Neuronal stem cell (in vitro differentiated cells): Measurements from ENCODE around the gene MAPK8.

Experiments used
- DNase-seq: peaks from one replicate; pipeline ENCODE4 v3.0.0-alpha.2; 2013; ENCODE audit warnings: low spot score
- H2AFZ ChIP-seq: one replicate; pipeline ENCODE4 v1.6.1; 2013; ENCODE audit warnings: mild to moderate bottlenecking, low read length, inconsistent platforms
- H2AK5ac ChIP-seq: 2 replicates; pipeline ENCODE4 v1.6.1; 2013; ENCODE audit warnings: low read depth, mild to moderate bottlenecking, inconsistent platforms, low read length, moderate library complexity, mixed read lengths
- H2BK120ac ChIP-seq: 2 replicates; pipeline ENCODE4 v1.6.1; 2013; ENCODE audit warnings: low read depth, mild to moderate bottlenecking, inconsistent platforms, low read length, moderate library complexity, mixed read lengths
- H2BK12ac ChIP-seq: one replicate; pipeline ENCODE4 v1.6.1; 2013; ENCODE audit warnings: low read length, inconsistent platforms
- H2BK15ac ChIP-seq: 2 replicates; pipeline ENCODE4 v1.6.1; 2013; ENCODE audit warnings: mild to moderate bottlenecking, low read length, inconsistent platforms, mixed read lengths
- H2BK5ac ChIP-seq: one replicate; pipeline ENCODE4 v1.6.1; 2013; ENCODE audit warnings: inconsistent platforms, mild to moderate bottlenecking, low read length, moderate library complexity
- H3K14ac ChIP-seq: one replicate; pipeline ENCODE4 v1.6.1; 2013; ENCODE audit warnings: low read length, inconsistent platforms
- H3K18ac ChIP-seq: 2 replicates; pipeline ENCODE4 v1.6.1; 2013; ENCODE audit warnings: low read length, inconsistent platforms
- H3K23ac ChIP-seq: 2 replicates; pipeline ENCODE4 v1.6.1; 2013; ENCODE audit warnings: low read depth, mild to moderate bottlenecking, mixed read lengths, low read length, inconsistent platforms; ENCODE audit not compliant: poor library complexity
- H3K27ac ChIP-seq: replicated peaks from 3 replicates; pipeline ENCODE4 v1.5.1; 2013; ENCODE audit warnings: low read length, inconsistent platforms
- H3K27me3 ChIP-seq, 3 experiments: 2 replicates each; pipeline ENCODE4 v1.6.1; 2013; ENCODE audit warnings: low read length in 3 of 3, mild to moderate bottlenecking in 2 of 3, inconsistent platforms in 1 of 3, low read depth in 1 of 3, mixed read lengths in 1 of 3, moderate library complexity in 1 of 3; ENCODE audit not compliant: control insufficient read depth in 3 of 3, insufficient read depth in 3 of 3
- H3K36me3 ChIP-seq, 2 donors: replicated peaks in 1 of 2; 2 replicates each; pipeline ENCODE4 v1.6.1; 2013; ENCODE audit warnings: low read length in 2 of 2; ENCODE audit not compliant: control insufficient read depth in 2 of 2, insufficient read depth in 2 of 2
- H3K4ac ChIP-seq: 2 replicates; pipeline ENCODE4 v1.6.1; 2013; ENCODE audit warnings: inconsistent platforms, mild to moderate bottlenecking, low read length, moderate library complexity
- H3K4me1 ChIP-seq, 2 donors: 1 replicate in 1 of 2; 2 replicates in 1 of 2; pipeline ENCODE4 v1.6.1; 2013; ENCODE audit warnings: low read length in 2 of 2, low read depth in 1 of 2; ENCODE audit not compliant: control insufficient read depth in 2 of 2, insufficient read depth in 1 of 2
- H3K4me2 ChIP-seq: one replicate; pipeline ENCODE4 v1.6.1; 2013; ENCODE audit warnings: mild to moderate bottlenecking, low read length, inconsistent platforms; ENCODE audit not compliant: insufficient read depth, poor library complexity, severe bottlenecking
- H3K4me3 ChIP-seq, 2 donors: 2 replicates each; pipeline ENCODE4 v1.5.1; 2013; ENCODE audit warnings: low read length in 2 of 2, mild to moderate bottlenecking in 2 of 2, inconsistent platforms in 1 of 2, moderate library complexity in 1 of 2
- H3K79me1 ChIP-seq: one replicate; pipeline ENCODE4 v1.6.1; 2013; ENCODE audit warnings: low read depth, mild to moderate bottlenecking, inconsistent platforms, low read length, moderate library complexity
- H3K9ac ChIP-seq: one replicate; pipeline ENCODE4 v1.6.1; 2013; ENCODE audit warnings: mild to moderate bottlenecking, low read depth, low read length, inconsistent platforms; ENCODE audit not compliant: poor library complexity
- H3K9me3 ChIP-seq, 2 donors: replicated peaks in 1 of 2; 2 replicates each; pipeline versions ENCODE3 to v1.6.1; 2013; ENCODE audit warnings: low read length in 2 of 2, mild to moderate bottlenecking in 2 of 2, inconsistent platforms in 1 of 2, low read depth in 1 of 2, mixed read lengths in 1 of 2, moderate library complexity in 1 of 2; ENCODE audit not compliant: control insufficient read depth in 2 of 2, insufficient read depth in 1 of 2
- H4K8ac ChIP-seq: one replicate; pipeline ENCODE4 v1.6.1; 2013; ENCODE audit warnings: low read depth, mild to moderate bottlenecking, inconsistent platforms, low read length, moderate library complexity
- H4K91ac ChIP-seq: one replicate; pipeline ENCODE4 v1.6.1; 2013; ENCODE audit warnings: low read length, low read depth, mild to moderate bottlenecking, inconsistent platforms; ENCODE audit not compliant: poor library complexity
- WGBS, 2 donors: extraction: QIAGEN DNeasy Blood & Tissue Kit; methylation state at CpG; one replicate each; pipeline ENCODE4 v1.1.7; 2013; ENCODE audit warnings: missing lambda C conversion rate in 2 of 2, mixed read lengths in 1 of 2; ENCODE audit not compliant: insufficient read length in 2 of 2, insufficient replicate concordance in 1 of 2; ENCODE audit errors: extremely low coverage in 2 of 2; 5-methylcytosine and 5-hydroxymethylcytosine counted together

The MAPK8 gene

GRCh38 chr10:48271047-48271730 is 35.3 kb upstream of the MAPK8 start:
- Histone ChIP-seq H4K8ac (no peak overlapping the region), H3K4me2 (no peak overlapping the region), H3K27me3 (peaks cover 0 to 6% (median 0%) of the 10 kb centered on the region in 3 experiments), H2AFZ (no peak overlapping the region), H3K4me3 (no peak overlapping the region), H2BK12ac (no peak overlapping the region), H3K18ac (no peak overlapping the region), H3K14ac (no peak overlapping the region), H3K79me1 (no peaks in the 10 kb centered on the region), H2AK5ac (no peak overlapping the region), H3K4me1 (peaks cover 2 to 8% of the 10 kb centered on the region in 2 donors), H3K4ac (no peak overlapping the region), H3K36me3 (no peaks in the 10 kb centered on the region), H2BK15ac (no peak overlapping the region), H3K23ac (no peak overlapping the region), H4K91ac (no peak overlapping the region), H2BK5ac (no peak overlapping the region), H2BK120ac (no peak overlapping the region), H3K9me3 (no peaks in the 10 kb centered on the region), H3K27ac (no peak overlapping the region), H3K9ac (no peak overlapping the region)
- no CpG with 5 or more reads among the region's 5 CpGs for WGBS, 2 donors
- no peak for DNase-seq

GRCh38 chr10:48272682-48273081 is 33.8 kb upstream of the MAPK8 start:
- Histone ChIP-seq H2BK15ac (no peak overlapping the region), H3K27ac (no peak overlapping the region), H3K4me3 (no peak overlapping the region), H4K8ac (no peak overlapping the region), H3K14ac (no peak overlapping the region), H4K91ac (no peak overlapping the region), H2BK5ac (no peak overlapping the region), H3K23ac (no peak overlapping the region), H3K9me3 (no peaks in the 10 kb centered on the region), H2AK5ac (no peak overlapping the region), H3K36me3 (no peaks in the 10 kb centered on the region), H2BK12ac (no peak overlapping the region), H3K4ac (no peak overlapping the region), H3K79me1 (no peaks in the 10 kb centered on the region), H3K4me1 (peaks cover 2 to 8% of the 10 kb centered on the region in 2 donors), H3K27me3 (peaks cover 0 to 6% (median 0%) of the 10 kb centered on the region in 3 experiments), H2BK120ac (no peak overlapping the region), H2AFZ (no peak overlapping the region), H3K9ac (no peak overlapping the region), H3K4me2 (no peak overlapping the region), H3K18ac (no peak overlapping the region)
- no peak for DNase-seq
- WGBS, 2 donors, result no CpG with 5 or more reads among the region's 2 CpGs

GRCh38 chr10:48273741-48274140 is 32.7 kb upstream of the MAPK8 start:
- no peak for DNase-seq

GRCh38 chr10:48274636-48275035 is 31.8 kb upstream of the MAPK8 start, which contains the start of gene FRMPD2:
TSS of gene FRMPD2 (minus strand) at chr10:48274696. CDS start at chr10:48274567, 129 bp downstream.
- no peak within 1 kb of the TSS for H3K23ac ChIP-seq
- no peak within 1 kb of the TSS for H2BK5ac ChIP-seq
- no peaks in the 10 kb centered on the region for H3K9me3 ChIP-seq
- peaks cover 0 to 6% (median 0%) of the 10 kb centered on the region in 3 experiments for H3K27me3 ChIP-seq
- H3K18ac ChIP-seq, result peak within 1 kb of the TSS; percentile 32
- no peak within 1 kb of the TSS for H3K4me2 ChIP-seq
- no peak within 1 kb of the TSS for H2BK12ac ChIP-seq
- H2BK15ac ChIP-seq, result no peak within 1 kb of the TSS
- H3K14ac ChIP-seq, result no peak within 1 kb of the TSS
- peak within 1 kb of the TSS; percentile 77 for H2AFZ ChIP-seq
- no peak within 1 kb of the TSS for H4K8ac ChIP-seq
- H4K91ac ChIP-seq, result no peak within 1 kb of the TSS
- no peak within 1 kb of the TSS for H3K9ac ChIP-seq
- no peak within 1 kb of the TSS for H3K4ac ChIP-seq
- peak; percentile 44 for DNase-seq
- H3K79me1 ChIP-seq, result no peaks in the 10 kb centered on the region
- peak within 1 kb of the TSS; percentile 44 for H3K27ac ChIP-seq
- peaks cover 2 to 8% of the 10 kb centered on the region in 2 donors for H3K4me1 ChIP-seq
- no peaks in the 10 kb centered on the region for H3K36me3 ChIP-seq
- no CpG with 5 or more reads among the region's 8 CpGs for WGBS, 2 donors
- no peak within 1 kb of the TSS for H2BK120ac ChIP-seq
- no peak within 1 kb of the TSS for H2AK5ac ChIP-seq
- no peak within 1 kb of the TSS for H3K4me3 ChIP-seq

More at GRCh38 chr10:48273741-48274140, 32.7 kb upstream of the MAPK8 start:
- no CpG with 5 or more reads among the region's 2 CpGs for WGBS, 2 donors
- no peaks in the 10 kb centered on the region for H3K9me3 ChIP-seq
- H4K8ac ChIP-seq, result no peak overlapping the region
- H3K36me3 ChIP-seq, result no peaks in the 10 kb centered on the region
- no peak overlapping the region for H3K4ac ChIP-seq
- peaks cover 2 to 8% of the 10 kb centered on the region in 2 donors for H3K4me1 ChIP-seq
- H3K4me2 ChIP-seq, result no peak overlapping the region
- no peak overlapping the region for H2AK5ac ChIP-seq
- peaks cover 0 to 6% (median 0%) of the 10 kb centered on the region in 3 experiments for H3K27me3 ChIP-seq
- H2AFZ ChIP-seq, result no peak overlapping the region
- no peak overlapping the region for H2BK120ac ChIP-seq
- no peak overlapping the region for H2BK15ac ChIP-seq
- no peak overlapping the region for H2BK12ac ChIP-seq
- H3K9ac ChIP-seq, result no peak overlapping the region
- H3K18ac ChIP-seq, result no peak overlapping the region
- no peak overlapping the region for H3K14ac ChIP-seq
- H3K23ac ChIP-seq, result no peak overlapping the region
- H2BK5ac ChIP-seq, result no peak overlapping the region
- H3K4me3 ChIP-seq, result no peak overlapping the region
- H3K79me1 ChIP-seq, result no peaks in the 10 kb centered on the region
- H3K27ac ChIP-seq, result no peak overlapping the region
- no peak overlapping the region for H4K91ac ChIP-seq
